ENCODE results near the gene SPIB. TPM values are rescaled to one million over a fixed set of nuclear protein-coding genes. Genes with fewer than 3 reads are reported as not detected.

SPIB gene
- total RNA-seq, 4 donors from 2014 or later = 0.17 TPM; not detected in 3

DNA sequence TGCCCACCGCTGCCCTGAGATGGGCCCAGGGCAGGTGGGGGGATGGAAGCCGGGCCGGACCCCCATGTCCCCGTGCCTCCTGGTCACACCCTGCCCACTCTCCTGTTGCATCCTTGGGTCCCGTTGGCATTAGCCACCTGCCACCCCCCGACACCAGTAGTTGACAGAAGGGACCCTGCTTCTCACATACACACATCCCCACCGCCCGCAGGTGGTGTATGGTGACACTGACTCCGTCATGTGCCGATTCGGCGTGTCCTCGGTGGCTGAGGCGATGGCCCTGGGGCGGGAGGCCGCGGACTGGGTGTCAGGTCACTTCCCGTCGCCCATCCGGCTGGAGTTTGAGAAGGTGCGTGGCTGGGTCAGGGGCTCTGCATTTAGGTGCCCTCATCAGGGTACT is 5.2 kb upstream of the SPIB start:
- Histone ChIP-seq H3K36me3 (peaks cover 0 to 40% (median 23%) of the 10 kb centered on the region in 4 donors), H3K27me3 (peaks cover 0 to 24% (median 12%) of the 10 kb centered on the region in 4 donors), H3K4me3 (no peak overlapping the region), H3K27ac (replicated peaks in 1 of 4) (no peak overlapping the region), H3K9me3 (no peaks in the 10 kb centered on the region), H3K4me1 (peaks cover under 1 to 14% (median 7%) of the 10 kb centered on the region in 4 donors)
- WGBS = 95% methylated on average over 7 of the region's 21 CpGs
- DNase-seq (ENCODE audit: extremely low spot score) = no peak
- no peak for TF ChIP-seq EP300 (IDR thresholded peaks at IDR 0.05)
- no peak for TF ChIP-seq POLR2A (IDR thresholded peaks at IDR 0.05; ENCODE audit: low read depth)
- TF ChIP-seq, protein P1, sequence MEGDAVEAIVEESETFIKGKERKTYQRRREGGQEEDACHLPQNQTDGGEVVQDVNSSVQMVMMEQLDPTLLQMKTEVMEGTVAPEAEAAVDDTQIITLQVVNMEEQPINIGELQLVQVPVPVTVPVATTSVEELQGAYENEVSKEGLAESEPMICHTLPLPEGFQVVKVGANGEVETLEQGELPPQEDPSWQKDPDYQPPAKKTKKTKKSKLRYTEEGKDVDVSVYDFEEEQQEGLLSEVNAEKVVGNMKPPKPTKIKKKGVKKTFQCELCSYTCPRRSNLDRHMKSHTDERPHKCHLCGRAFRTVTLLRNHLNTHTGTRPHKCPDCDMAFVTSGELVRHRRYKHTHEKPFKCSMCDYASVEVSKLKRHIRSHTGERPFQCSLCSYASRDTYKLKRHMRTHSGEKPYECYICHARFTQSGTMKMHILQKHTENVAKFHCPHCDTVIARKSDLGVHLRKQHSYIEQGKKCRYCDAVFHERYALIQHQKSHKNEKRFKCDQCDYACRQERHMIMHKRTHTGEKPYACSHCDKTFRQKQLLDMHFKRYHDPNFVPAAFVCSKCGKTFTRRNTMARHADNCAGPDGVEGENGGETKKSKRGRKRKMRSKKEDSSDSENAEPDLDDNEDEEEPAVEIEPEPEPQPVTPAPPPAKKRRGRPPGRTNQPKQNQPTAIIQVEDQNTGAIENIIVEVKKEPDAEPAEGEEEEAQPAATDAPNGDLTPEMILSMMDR (IDR thresholded peaks at IDR 0.05) = no peak
- TF ChIP-seq POLR2AphosphoS5 (IDR thresholded peaks at IDR 0.05) = no peak
- intact Hi-C loops (cut with DNase I) = loop anchor here (5.0 kb wide), 1 partner anchor 46 kb away; the partner anchor contains the start of gene NAPSA

DNA sequence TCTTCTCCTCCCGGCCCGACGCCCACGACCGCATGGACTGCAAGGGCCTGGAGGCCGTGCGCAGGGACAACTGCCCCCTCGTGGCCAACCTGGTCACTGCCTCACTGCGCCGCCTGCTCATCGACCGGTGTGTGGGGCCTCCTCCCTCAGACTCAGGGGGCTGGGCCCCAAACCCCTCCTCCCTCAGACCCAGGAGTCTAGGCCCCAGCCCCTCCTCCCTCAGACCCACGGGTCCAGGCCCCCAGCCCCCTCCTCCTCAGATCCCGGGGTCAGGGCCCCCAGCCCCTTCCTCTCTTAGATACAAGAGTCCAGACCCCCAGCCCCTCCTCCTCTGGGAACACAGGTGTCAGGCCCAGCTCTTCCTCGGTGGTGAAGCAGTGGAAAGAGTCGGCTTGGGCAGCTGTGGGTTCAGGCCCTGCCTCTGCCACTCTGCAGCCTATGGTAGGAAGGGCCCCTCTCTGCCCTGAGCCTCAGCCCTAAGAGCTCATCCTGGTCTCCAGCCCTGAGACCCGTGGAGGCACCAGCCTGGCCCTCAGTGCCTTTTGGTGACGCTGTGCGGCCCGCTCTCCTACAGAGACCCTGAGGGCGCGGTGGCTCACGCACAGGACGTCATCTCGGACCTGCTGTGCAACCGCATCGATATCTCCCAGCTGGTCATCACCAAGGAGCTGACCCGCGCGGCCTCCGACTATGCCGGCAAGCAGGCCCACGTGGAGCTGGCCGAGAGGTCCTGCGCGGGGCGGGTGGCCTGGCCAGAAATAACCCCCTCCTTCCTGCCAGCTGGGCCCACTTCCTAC is 3.7 kb upstream of the SPIB start:
- no peak for DNase-seq (ENCODE audit: extremely low spot score)
- intact Hi-C loops (cut with DNase I) = loop anchor here (5.0 kb wide), 1 partner anchor 48 kb away; the partner anchor contains the start of gene NAPSA
- peaks cover 0 to 40% (median 27%) of the 10 kb centered on the region in 4 donors for H3K27me3 ChIP-seq
- H3K36me3 ChIP-seq = peaks cover 0 to 25% (median 8%) of the 10 kb centered on the region in 4 donors
- TF ChIP-seq, protein P1 (IDR thresholded peaks at IDR 0.05) = peak; percentile 78 to 97 (median 83)
- no peak for TF ChIP-seq EP300 (IDR thresholded peaks at IDR 0.05)
- TF ChIP-seq POLR2AphosphoS5 (IDR thresholded peaks at IDR 0.05) = peak in 1 of 2 donors; percentile 24
- TF ChIP-seq POLR2A (IDR thresholded peaks at IDR 0.05; ENCODE audit: low read depth) = no peak
- H3K4me3 ChIP-seq = no peak overlapping the region
- H3K27ac ChIP-seq (replicated peaks in 1 of 4) = no peak overlapping the region
- peaks cover 4 to 22% (median 13%) of the 10 kb centered on the region in 4 donors for H3K4me1 ChIP-seq
- WGBS = 14% methylated on average over 14 of the region's 37 CpGs
- H3K9me3 ChIP-seq = no peaks in the 10 kb centered on the region

DNA sequence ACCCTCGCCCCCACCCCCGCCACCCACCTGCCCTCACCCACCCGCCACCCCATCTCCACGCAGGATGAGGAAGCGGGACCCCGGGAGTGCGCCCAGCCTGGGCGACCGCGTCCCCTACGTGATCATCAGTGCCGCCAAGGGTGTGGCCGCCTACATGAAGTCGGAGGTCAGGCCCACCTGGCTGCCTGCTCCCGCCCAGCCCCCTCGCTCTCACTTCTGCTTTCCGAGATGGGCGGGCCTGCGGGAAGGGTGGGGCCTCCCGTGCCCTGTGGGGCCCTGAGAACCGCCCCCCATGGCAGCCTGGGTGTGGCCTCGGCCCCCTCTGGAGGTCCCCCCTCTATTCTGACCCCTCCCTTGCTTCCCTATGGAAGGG is 3.1 kb upstream of the SPIB start:
- intact Hi-C loops (cut with DNase I) = no loop called here
- DNase-seq (ENCODE audit: extremely low spot score) = no peak
- Histone ChIP-seq H3K4me1 (peaks cover 4 to 22% (median 13%) of the 10 kb centered on the region in 4 donors), H3K27me3 (peaks cover 0 to 46% (median 29%) of the 10 kb centered on the region in 4 donors), H3K4me3 (no peak overlapping the region), H3K36me3 (peaks cover 0 to 20% (median 5%) of the 10 kb centered on the region in 4 donors), H3K27ac (replicated peaks in 1 of 4) (no peak overlapping the region), H3K9me3 (no peaks in the 10 kb centered on the region)
- 55% methylated on average over 7 of the region's 22 CpGs for WGBS
- TF ChIP-seq POLR2A (IDR thresholded peaks at IDR 0.05; ENCODE audit: low read depth) = no peak
- TF ChIP-seq POLR2AphosphoS5 (IDR thresholded peaks at IDR 0.05) = no peak
- TF ChIP-seq, protein P1 (IDR thresholded peaks at IDR 0.05) = no peak
- no peak for TF ChIP-seq EP300 (IDR thresholded peaks at IDR 0.05)

DNA sequence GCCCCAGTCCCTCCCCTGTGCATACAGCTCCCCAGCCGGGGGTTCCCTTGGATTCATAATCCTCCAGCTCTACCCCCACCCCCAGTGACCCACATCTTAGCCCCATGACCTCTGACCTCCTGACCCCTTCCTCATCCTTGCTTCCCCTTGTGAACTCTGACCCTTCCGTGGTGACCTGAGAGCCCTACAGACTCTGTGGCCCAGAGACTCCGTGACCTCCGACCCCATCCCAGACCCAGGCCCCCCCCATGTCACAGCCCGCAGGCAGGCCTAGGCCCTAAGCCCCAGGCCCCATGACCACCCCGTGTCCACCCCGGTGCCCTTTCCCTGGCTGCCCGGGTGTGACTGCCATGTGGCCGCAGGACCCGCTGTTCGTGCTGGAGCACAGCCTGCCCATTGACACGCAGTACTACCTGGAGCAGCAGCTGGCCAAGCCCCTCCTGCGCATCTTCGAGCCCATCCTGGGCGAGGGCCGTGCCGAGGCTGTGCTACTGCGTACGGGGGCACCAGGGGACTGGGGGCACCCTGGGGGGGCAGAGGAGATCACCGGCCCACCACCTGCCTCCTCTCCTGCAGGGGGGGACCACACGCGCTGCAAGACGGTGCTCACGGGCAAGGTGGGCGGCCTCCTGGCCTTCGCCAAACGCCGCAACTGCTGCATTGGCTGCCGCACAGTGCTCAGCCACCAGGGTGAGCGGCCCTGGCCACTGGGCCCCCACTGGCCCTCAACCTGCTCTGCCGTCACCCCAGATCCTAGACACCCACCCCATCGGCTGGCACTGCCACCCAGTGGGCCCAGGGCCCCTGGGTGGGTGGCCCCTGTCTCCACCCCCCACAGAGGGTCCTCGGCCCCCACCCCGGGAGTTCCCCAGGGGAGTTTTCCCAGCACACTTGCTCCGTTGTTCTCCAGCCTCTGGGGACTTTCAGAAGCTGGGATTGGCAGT is 2.4 kb upstream of the SPIB start:
- intact Hi-C loops (cut with DNase I) = no loop called here
- Histone ChIP-seq H3K4me3 (no peak overlapping the region), H3K9me3 (no peaks in the 10 kb centered on the region), H3K27me3 (peaks cover 0 to 52% (median 32%) of the 10 kb centered on the region in 4 donors), H3K36me3 (peaks cover 0 to 13% (median 5%) of the 10 kb centered on the region in 4 donors), H3K4me1 (peaks cover 4 to 22% (median 13%) of the 10 kb centered on the region in 4 donors), H3K27ac (replicated peaks in 1 of 4) (no peak overlapping the region)
- TF ChIP-seq POLR2AphosphoS5 (IDR thresholded peaks at IDR 0.05) = no peak
- TF ChIP-seq, protein P1 (IDR thresholded peaks at IDR 0.05) = no peak
- WGBS = 89% methylated on average over 19 of the region's 35 CpGs
- DNase-seq (ENCODE audit: extremely low spot score) = no peak
